GM19455 (cell line): ENCODE results near the gene PRND.
"Not testable (repeated sequence)": the region's sequence is repeated elsewhere in the genome, so short reads cannot be mapped to it uniquely, and the experiment has no call there.

Source experiments
- ATAC-seq: cut with Tn5 transposase; IDR thresholded peaks from one replicate; pipeline ENCODE4 v1.9.1; 2021; ENCODE audit not compliant: unreplicated experiment

Gene PRND, protein sequence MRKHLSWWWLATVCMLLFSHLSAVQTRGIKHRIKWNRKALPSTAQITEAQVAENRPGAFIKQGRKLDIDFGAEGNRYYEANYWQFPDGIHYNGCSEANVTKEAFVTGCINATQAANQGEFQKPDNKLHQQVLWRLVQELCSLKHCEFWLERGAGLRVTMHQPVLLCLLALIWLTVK

GRCh38 chr20:4721719-4722118, at the start of gene PRND:
TSS of gene PRND (plus strand) at chr20:4721909. CDS start at chr20:4724552, 2,643 bp downstream.
- ATAC-seq: no peak

GRCh38 chr20:4672948-4673347, 48.8 kb upstream of the PRND start:
- no peak for ATAC-seq

GRCh38 chr20:4673371-4674001, 48.2 kb upstream of the PRND start:
- ATAC-seq: no peak

- no peak for ATAC-seq
Observed at GRCh38 chr20:4674672-4675071, 47.0 kb upstream of the PRND start.

- no peak for ATAC-seq
Observed at GRCh38 chr20:4677846-4678245, 43.9 kb upstream of the PRND start.

GRCh38 chr20:4681401-4681800, 40.3 kb upstream of the PRND start:
- ATAC-seq: no peak

- ATAC-seq: no peak
Observed at GRCh38 chr20:4681991-4682401, 39.7 kb upstream of the PRND start.

- no peak for ATAC-seq
Observed at GRCh38 chr20:4682682-4683081, 39.0 kb upstream of the PRND start.

GRCh38 chr20:4683261-4683660, 38.4 kb upstream of the PRND start:
- ATAC-seq: no peak

- ATAC-seq: no peak
Observed at GRCh38 chr20:4684837-4685413, 36.8 kb upstream of the PRND start.

GRCh38 chr20:4685923-4686221, 35.8 kb upstream of the PRND start:
- no peak for ATAC-seq

- no peak for ATAC-seq
Observed at GRCh38 chr20:4688305-4688704, 33.4 kb upstream of the PRND start.

- ATAC-seq: no peak
Observed at GRCh38 chr20:4689220-4689619, 32.5 kb upstream of the PRND start.

- ATAC-seq: no peak
Observed at GRCh38 chr20:4691753-4692152, 30.0 kb upstream of the PRND start.

- no peak for ATAC-seq
Observed at GRCh38 chr20:4694076-4694475, 27.6 kb upstream of the PRND start.

DNA sequence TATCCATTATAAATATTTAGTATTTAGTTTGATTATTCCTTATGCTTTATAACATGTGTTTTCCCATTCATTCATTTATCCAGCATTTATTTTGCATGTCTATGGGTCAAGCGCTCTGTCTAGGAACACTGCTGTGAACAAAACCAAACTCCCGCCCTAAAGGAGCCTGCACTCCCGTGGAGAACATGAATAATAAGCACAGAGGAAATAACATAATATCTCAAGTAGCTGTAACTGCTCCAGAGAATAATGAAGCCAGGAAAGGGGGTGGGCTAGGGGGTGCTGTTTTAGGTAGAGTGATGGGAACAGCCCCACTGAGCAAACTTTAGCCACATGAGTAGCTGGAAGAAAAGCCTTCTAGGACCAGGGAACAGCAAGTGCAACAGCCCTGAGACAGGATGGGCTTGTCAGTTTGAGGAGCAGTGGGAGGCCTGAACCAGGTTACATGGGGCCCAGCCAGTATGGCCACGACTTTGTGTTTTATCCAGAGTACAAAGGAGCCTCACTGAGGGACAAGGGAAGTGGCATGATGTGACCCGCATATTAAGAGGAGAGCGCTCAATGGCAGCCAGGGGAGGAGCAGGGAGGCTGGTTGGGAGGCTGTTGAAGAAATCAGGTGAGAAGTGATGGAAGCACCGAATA, 24.4 kb upstream of the PRND start:
- ATAC-seq: no peak

DNA sequence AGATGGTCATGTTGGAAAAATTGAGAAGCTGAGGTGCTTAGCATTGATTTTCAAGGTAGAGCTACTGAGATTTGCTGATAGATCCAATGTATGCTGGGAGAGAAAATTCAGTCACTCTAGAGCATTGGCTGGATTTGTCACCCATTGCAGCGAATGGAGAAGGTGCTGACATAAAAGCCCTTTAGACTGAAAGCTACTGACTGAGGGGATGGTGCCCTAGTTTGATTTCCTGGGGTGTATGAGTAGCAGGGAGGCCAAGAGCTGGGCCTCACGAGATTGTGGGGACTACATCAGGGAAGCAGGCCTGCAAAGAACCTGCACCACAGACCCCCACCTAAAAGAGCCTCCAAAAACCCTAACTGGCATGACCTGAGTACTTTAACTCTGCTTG, 23.9 kb upstream of the PRND start:
- no peak for ATAC-seq

GRCh38 chr20:4699216-4699615, 22.5 kb upstream of the PRND start:
- no peak for ATAC-seq

GRCh38 chr20:4699957-4700356, 21.8 kb upstream of the PRND start:
- ATAC-seq: no peak

GRCh38 chr20:4702562-4703280, 19.0 kb upstream of the PRND start:
- ATAC-seq: no peak

DNA sequence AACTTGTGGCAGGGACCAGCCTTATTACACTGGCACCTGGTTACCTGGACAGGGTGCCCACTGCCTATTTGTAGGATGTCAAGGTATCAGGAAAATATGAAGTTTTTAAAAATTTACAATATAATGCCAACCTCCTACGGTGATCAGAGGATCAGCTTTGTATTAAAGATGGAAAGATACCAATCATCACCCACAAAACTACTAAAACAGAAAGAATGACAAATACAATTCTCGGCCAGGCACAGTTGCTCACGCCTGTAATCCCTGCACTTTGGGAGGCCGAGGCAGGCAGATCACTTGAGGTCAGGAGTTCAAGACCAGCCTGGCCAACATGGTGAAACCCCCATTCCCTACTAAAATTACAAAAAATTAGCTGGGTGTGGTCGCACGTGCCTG, 18.4 kb upstream of the PRND start:
- no peak for ATAC-seq

- not testable (repeated sequence) for ATAC-seq
Observed at GRCh38 chr20:4706941-4707340, 14.8 kb upstream of the PRND start.
